K562 (cell line): ENCODE data around the gene FRMD5. TPM values are rescaled to one million over a fixed set of nuclear protein-coding genes. Genes with fewer than 3 reads are reported as not detected.
A peak's percentile ranks its signal among the peaks of the same experiment; 100 is the strongest.

ENCODE experiments used
- ATF3 ChIP-seq, 2 experiments: fragments of 450-650 bp in 1 of 2; sonication (generic) in 1 of 2; formaldehyde crosslinking in 1 of 2; IDR thresholded peaks in 1 of 2; conservative IDR thresholded peaks in 1 of 2; 2 replicates each; pipeline versions ENCODE4 v1.6.1 to v1.8.1; 2016 to 2023; ENCODE audit warnings: mild to moderate bottlenecking in 2 of 2, moderate library complexity in 2 of 2, inconsistent platforms in 1 of 2, missing genetic modification reagents in 1 of 2
- CEBPZ ChIP-seq: fragments of 150-350 bp; IDR thresholded peaks from 2 replicates; pipeline ENCODE4 v1.6.1; 2014; ENCODE audit warnings: low read depth, mild to moderate bottlenecking, low read length, borderline replicate concordance
- CREB3L1 ChIP-seq: fragments of 450-650 bp; IDR thresholded peaks from 2 replicates; pipeline ENCODE4 v1.6.1; 2014; ENCODE audit warnings: low read depth, mild to moderate bottlenecking, moderate library complexity, borderline replicate concordance
- ELK3 ChIP-seq: fragments of 450-650 bp; formaldehyde crosslinking; IDR thresholded peaks from 2 replicates; pipeline ENCODE4 v1.4.0; 2020; ENCODE audit warnings: mild to moderate bottlenecking
- ERF ChIP-seq: fragments of 450-650 bp; formaldehyde crosslinking; IDR thresholded peaks from 2 replicates; pipeline ENCODE4 v1.4.0; 2020; ENCODE audit warnings: mild to moderate bottlenecking, mixed read lengths
- GATAD2B ChIP-seq: fragments of 450-650 bp; IDR thresholded peaks from 2 replicates; pipeline ENCODE4 v1.6.1; 2017; ENCODE audit warnings: mild to moderate bottlenecking, borderline replicate concordance
- HOMEZ ChIP-seq: fragments of 250-450 bp; sonication (Bioruptor Pico); IDR thresholded peaks from 2 replicates; pipeline ENCODE4 v1.4.0; 2020; ENCODE audit warnings: mild to moderate bottlenecking, moderate library complexity
- NFXL1 ChIP-seq: fragments of 450-650 bp; formaldehyde crosslinking; IDR thresholded peaks from 2 replicates; pipeline ENCODE4 v1.4.0; 2021; ENCODE audit warnings: mild to moderate bottlenecking
- POLR2AphosphoS2 ChIP-seq: IDR thresholded peaks from 2 replicates; pipeline ENCODE4 v1.6.1; 2012; ENCODE audit warnings: low read length, improper control_type of control experiment
- RBBP5 ChIP-seq: fragments of 200-600 bp; sonication (generic); IDR thresholded peaks from 2 replicates; pipeline ENCODE4 v1.6.1; 2012; ENCODE audit warnings: borderline replicate concordance, mild to moderate bottlenecking, low read length, control low read depth, inconsistent platforms; ENCODE audit not compliant: insufficient read depth, poor library complexity, severe bottlenecking
- SRSF1 ChIP-seq: fragments of 200-400 bp; formaldehyde crosslinking; IDR thresholded peaks from 2 replicates; pipeline ENCODE4 v1.6.1; 2017; ENCODE audit warnings: mild to moderate bottlenecking, low read depth, low read length, moderate library complexity
- TEAD2 ChIP-seq: fragments of 450-650 bp; IDR thresholded peaks from 2 replicates; pipeline ENCODE4 v1.6.1; 2016; ENCODE audit warnings: missing genetic modification characterization, control low read depth, missing compliant biosample characterization
- ZNF121 ChIP-seq: sonication (generic); formaldehyde crosslinking; conservative IDR thresholded peaks from 2 replicates; pipeline ENCODE4 v1.8.0; 2022; ENCODE audit warnings: missing genetic modification reagents
- ZNF217 ChIP-seq: sonication (generic); formaldehyde crosslinking; IDR thresholded peaks from 2 replicates; pipeline ENCODE4 v1.8.0; 2022; ENCODE audit warnings: mild to moderate bottlenecking, missing genetic modification reagents
- ZNF224 ChIP-seq: sonication (generic); formaldehyde crosslinking; IDR thresholded peaks from 2 replicates; pipeline ENCODE4 v1.8.0; 2022; ENCODE audit warnings: mild to moderate bottlenecking, missing genetic modification reagents
- ZNF408 ChIP-seq: fragments of 250-450 bp; sonication (Bioruptor Pico); IDR thresholded peaks from 2 replicates; pipeline ENCODE4 v1.4.0; 2020; ENCODE audit warnings: low read depth, mild to moderate bottlenecking, moderate library complexity
- ZNF696 ChIP-seq: fragments of 250-450 bp; sonication (Bioruptor Pico); conservative IDR thresholded peaks from 2 replicates; pipeline ENCODE4 v1.4.0; 2020; ENCODE audit warnings: mild to moderate bottlenecking, moderate library complexity
- ZNF766 ChIP-seq: fragments of 200-800 bp; sonication (Bioruptor generic); conservative IDR thresholded peaks from 2 replicates; pipeline ENCODE4 v1.6.1; 2016; ENCODE audit warnings: missing genetic modification characterization, missing compliant biosample characterization
- polyA plus RNA-seq, 8 experiments: library from polyadenylated mRNA; depleted of rRNA in 4 of 8; stranded (reverse) in 5 of 8; unstranded in 3 of 8; fragments of >200 nt; fragmentation: Nextera tagmentation in 2 of 8; fragmentation: Illumina TruSeq in 1 of 8; extraction: Ambion mirVana in 2 of 8; extraction: Trizol in 1 of 8; gene quantifications; 2 replicates each; pipeline versions ENCODE4 v1.2.1 to v1.2.3, GENCODE V29; 2011 to 2014; ENCODE audit warnings: inconsistent platforms in 1 of 8, missing spikeins in 1 of 8
- total RNA-seq, 7 experiments: library from RNA; depleted of rRNA in 6 of 7; stranded (reverse); fragments of >200 nt in 6 of 7; fragmentation: Illumina TruSeq in 2 of 7; extraction: Trizol in 2 of 7; gene quantifications; 2 replicates each; pipeline versions ENCODE4 v1.2.1 to v1.2.3, GENCODE V29; 2011 to 2021; ENCODE audit warnings: low replicate concordance in 1 of 7

FRMD5 gene
- total and polyA plus RNA-seq, 9 of the 15 experiments (the other 6 are each of a cell fraction or from before 2014, with no cell fraction given) = 0.13 to 0.38 TPM; not detected in 7

- TF ChIP-seq ATF3 (IDR thresholded peaks at IDR 0.05) = peak; percentile 52; the same call in 1 of the 2 replicates
- peak; percentile 67; the same call in 1 of the 2 replicates for TF ChIP-seq ATF3 (CRISPR knock-in tag; conservative IDR thresholded peaks at IDR 0.05)
- no peak for TF ChIP-seq GATAD2B
- TF ChIP-seq ZNF217 (CRISPR knock-in tag) = no peak
- no peak for TF ChIP-seq POLR2AphosphoS2
- TF ChIP-seq SRSF1 = no peak
- no peak for TF ChIP-seq HOMEZ (CRISPR knock-in tag)
- TF ChIP-seq CREB3L1 = no peak; the same call in 1 of the 2 replicates
- TF ChIP-seq RBBP5 = peak; percentile 81
- no peak for TF ChIP-seq ZNF224
- no peak for TF ChIP-seq CEBPZ
- no peak for TF ChIP-seq ZNF696
- TF ChIP-seq TEAD2 (tag) = no peak
- TF ChIP-seq ERF (CRISPR knock-in tag) = no peak
- no peak for TF ChIP-seq ZNF408 (CRISPR knock-in tag)
- TF ChIP-seq ZNF766 (CRISPR knock-in tag) = no peak
- no peak for TF ChIP-seq NFXL1
- no peak for TF ChIP-seq ELK3
- TF ChIP-seq ZNF121 (CRISPR knock-in tag) = no peak
Measured at GRCh38 chr15:43826508-43827341, 368.3 kb downstream of the FRMD5 start, which contains the start of gene WDR76 (continued).
